Stimulated activated CD4-positive, alpha-beta T cell treated with anti-CD3 and anti-CD28 coated beads, Interleukin-4, amount 100 ng/mL, for 24 hours (primary cell): ENCODE data around the gene SH3BP5.

Experiments
- DNase-seq: peaks from one replicate; pipeline ENCODE4 v3.0.0-alpha.2; 2020

The SH3BP5 gene

DNA sequence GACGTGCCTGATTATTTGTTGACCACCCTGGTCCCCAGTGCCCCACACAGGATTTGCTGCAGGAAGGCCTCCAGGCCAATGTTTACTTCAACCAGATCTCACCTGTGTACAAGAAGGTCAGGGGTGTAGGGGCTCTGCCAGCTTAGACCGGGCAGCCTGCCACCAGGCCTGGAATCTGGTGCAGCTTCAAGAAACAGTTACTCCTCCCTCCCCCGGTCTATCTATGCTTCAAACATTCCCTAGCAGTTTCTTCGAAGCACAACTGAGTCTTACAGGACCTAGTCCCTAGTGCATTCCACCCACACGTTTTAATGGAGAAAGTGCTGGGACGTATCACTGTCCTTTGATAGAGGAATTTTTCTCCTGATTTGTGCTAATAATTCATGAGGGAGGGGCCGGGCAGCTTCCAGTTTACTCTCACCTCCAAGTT lies 8.0 kb downstream of the SH3BP5 start:
- DNase-seq = no peak

DNA sequence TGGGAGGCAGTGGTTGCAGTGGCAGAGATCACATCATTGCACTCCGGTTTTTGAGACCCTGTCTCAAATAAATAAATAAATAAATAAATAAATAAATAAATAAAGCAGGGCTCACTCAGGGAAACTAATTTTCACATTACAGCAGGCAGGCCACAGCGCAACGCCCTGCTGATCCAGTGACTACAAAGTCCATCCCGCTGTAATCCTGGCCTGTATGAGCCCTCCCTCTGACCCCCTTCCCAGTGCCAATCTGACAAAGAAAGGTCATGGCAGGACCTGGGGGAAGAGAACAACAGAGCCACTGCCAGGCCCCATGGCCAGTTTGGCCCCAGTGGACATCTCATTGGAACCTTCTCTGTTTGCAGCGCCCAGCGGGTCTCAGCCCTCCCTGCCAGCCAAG lies 9.3 kb downstream of the SH3BP5 start:
- no peak for DNase-seq

DNA sequence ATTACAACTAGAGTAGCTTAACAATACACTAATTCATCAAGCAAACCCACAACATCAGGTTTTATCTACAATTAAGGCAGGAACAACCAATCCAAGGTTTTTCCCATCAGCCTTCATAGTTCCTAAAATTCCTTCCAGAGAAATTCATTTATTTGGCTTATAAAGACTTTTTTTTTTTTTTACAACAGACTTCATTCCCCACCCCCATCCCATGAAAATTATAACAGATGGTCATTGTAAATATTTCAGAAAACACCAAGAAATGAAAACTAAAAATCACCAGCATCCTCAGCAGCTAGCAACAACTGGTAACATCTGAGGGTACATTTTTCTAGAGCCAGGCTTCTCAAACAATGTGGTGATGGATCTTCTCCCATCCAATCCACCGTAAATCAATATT lies 11.0 kb downstream of the SH3BP5 start:
- no peak for DNase-seq

DNA sequence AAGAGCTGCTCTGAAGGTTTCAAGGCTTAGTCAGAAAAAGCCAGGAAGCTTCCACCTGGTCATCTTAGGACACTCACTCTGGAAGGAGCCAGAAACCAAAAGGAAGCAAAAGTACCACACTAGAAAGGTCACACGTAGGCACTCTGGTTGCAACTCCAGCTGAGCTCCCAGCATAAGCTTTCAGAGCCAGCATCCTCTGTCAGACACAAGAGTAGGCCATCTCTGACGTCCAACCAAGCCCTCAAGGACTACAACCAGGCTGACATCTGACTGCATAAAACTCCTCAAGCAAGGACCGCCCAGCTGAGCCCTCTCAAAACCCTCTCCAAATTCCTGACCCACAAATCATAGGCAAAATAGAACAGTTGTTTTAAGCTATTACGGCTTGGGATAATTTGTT lies 12.8 kb downstream of the SH3BP5 start:
- DNase-seq = no peak

DNA sequence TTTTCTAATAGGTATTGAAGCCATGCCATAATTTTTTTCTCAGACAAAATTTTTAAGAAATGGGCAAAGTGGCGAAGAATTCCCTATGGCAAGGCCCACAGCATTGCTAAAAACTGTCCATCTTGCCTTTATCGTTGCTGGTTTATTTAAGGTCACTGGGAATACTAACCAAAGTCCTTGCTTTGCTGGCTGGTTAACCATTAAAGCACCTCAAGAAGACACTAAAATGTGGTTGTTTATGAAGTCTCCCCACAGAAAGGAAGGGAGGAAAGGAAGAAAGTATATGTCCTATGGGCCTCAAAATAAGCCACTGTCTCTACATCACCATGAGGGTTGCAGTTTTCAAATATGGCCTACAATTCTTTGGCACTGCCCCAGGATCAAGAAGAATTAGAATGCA lies 13.2 kb downstream of the SH3BP5 start:
- DNase-seq = no peak

DNA sequence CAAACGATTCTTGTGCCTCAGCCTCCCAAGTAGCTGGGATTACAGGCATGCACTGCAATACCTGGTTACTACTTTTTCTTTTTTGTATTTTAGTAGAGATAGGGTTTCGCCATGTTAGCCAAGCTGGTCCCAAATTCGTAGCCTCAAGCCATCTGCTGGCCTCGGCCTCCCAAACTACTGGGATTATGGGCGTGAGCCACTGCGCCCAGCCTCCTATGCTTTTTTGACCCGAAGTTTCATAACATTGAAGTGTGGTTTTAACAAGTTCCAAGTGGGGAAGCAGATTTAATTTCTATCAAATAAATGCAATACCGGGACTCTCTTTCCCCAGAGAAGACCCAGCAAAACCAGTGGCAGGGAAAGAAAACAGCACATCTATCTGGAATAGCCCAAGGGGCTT lies 13.7 kb downstream of the SH3BP5 start:
- DNase-seq = no peak

DNA sequence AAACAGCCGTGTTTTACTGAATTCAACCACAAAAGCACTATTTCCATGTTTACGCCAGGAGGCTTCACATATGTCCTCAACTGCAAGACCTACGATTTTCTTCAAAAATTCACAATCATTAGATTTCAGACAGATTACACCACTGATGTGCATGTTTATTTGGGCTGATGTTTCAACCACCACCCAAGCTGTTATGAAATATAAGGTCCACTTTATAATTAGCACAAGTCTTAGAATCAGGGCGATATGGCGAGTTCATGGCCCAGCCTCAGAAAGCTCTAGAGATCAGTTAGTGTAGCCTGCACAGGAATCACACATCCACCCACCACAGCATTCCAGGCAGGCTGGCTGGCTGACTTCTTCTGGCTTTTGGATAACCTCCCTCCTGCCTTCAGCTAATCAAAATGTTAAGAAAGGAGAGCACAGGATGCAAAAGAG lies 15.4 kb downstream of the SH3BP5 start:
- no peak for DNase-seq

DNA sequence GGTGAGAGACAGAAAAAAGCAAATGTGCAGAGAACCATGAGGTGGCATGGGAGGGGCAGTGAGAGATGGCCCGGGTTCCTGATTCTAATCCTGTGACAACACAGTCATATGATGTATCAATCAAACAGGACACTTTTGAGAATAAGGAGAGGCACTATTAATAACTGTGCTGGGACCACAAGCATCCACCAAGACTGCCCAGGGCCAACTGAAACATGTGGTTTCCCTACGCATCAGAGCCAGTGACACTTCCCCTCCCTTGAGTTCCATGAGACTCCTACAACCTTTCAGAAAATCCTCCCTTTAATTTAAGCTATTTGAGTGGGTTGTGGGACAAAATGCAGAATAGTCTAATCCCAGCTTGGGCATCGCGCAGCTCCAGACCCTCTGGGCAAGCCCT lies 17.4 kb downstream of the SH3BP5 start:
- DNase-seq = no peak

DNA sequence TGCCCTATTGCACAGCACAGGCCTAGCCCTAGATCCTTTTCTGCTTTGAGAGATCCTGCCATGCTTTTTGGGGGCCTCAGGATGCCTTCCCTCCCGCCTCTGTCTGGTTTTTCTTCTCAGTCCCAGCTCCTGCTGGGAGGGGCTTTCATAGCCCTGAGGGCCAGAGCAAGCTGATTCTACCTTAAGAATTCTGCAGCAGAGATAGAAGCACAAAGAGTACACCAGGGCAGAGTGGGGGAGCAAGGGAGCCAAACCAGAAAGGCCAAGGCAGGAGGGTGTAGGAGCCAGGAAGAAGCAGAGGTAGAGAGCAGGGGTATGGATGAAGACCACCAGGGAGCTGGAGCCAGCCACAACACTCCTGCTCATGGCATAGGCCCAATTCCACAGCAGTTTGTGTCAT lies 18.1 kb downstream of the SH3BP5 start:
- no peak for DNase-seq

DNA sequence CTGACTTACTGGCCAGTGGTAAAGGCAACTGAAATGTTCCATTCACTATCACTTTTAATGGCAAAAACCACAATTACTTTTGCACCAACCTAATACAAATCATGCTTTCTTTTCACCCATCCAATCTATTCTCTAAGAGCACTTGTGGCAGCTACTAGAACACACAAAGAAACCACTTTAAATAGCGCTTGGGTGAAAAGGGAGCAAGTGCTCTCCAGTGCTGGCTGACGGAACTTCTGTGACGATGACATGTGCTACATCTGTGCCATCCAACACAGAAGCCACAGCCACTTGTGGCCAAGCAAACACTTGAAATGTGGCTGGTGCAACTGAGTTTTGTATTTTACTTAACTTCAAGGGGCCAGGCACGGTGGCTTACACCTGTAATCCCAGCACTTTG lies 18.9 kb downstream of the SH3BP5 start:
- DNase-seq = no peak

DNA sequence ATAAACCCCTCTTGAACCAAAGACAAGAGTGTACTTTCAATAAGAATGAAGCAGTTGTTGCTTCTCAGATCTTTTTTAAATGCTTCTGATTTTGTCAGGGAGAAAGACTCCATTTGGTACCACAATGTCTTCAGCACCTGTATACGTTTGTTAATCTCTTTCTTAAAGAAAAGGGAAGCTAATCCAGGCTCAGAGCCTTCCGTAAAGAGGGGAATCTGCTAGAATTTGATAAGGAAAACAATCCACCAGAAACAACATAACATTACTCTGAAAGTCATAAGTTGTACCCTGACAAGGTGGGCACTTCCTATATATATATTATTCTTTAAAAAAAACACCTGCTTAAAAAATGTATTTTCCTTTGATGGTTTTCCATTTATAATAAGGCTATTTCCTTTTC lies 19.8 kb downstream of the SH3BP5 start:
- DNase-seq = no peak

DNA sequence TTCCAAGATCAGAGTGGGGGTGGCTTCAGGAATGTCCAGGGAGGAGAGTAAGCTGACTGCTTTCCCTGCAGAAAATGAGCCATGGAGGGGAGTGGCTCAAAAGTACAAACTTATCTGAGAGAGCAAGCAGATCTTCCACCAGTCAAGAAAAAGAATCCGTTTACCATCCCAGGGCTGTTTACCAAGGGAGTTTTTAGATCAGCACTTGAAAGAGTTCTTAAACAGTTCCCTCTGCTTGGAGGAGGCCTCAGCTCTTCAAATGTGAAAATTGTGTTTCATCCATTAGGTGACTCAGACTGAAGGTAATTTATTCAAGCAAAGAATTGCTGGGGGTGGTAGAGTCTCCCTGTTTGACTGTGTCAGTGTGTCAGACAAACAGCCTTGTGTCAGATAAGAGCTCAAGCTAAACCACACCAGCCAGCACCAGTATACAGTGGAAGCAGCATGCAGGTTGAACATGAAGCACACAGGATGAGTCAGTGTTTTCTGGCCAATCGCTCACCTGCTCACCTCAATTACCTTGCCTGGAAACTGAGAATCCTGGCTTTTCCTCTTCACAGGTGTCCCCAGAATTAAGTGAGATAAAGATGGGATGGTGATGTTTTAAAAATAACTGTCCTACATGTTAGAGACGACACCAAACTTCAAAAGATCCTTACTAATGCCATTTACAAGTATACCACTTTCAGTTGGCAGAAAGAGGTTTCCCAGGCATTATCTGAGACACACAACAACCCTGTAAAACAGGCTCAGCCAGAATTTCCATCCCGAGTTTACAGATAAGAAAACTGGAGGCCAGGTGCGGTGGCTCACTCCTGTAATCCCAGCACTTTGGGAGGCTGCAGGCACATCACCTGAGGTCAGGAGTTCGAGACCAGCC lies 21.7 kb downstream of the SH3BP5 start:
- DNase-seq = peak; percentile 81

DNA sequence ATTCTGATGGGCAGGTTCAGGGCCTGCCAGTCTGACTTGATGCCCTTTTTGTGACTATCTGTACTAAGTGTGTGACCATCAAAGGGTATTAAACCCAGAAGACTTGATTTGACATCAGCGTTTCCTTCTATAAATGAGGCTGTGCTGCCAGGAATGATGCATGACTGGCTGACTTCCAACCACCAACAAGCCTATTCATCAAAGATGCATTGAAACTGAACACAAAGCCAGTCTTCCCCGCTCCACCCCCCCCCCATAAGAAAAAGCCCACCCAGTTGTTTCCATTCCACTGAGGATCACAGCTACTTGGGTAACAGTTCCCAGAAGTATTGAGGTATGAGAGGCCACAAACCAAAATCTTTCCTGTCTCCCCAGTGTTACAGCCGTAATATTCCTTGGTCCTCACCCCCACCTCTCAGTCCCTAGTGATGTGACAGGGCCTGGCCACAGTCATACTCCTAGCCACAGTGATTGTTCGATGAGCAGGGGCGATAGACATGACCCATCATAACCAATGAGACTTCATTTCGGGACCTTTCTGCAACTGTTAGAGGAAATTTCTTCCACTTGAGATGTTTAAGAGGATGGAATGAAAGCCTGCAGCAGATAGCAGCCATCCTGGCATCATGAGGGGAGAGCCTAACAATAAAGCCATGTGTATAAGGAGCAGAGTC lies 22.6 kb downstream of the SH3BP5 start:
- DNase-seq = peak; percentile 65

DNA sequence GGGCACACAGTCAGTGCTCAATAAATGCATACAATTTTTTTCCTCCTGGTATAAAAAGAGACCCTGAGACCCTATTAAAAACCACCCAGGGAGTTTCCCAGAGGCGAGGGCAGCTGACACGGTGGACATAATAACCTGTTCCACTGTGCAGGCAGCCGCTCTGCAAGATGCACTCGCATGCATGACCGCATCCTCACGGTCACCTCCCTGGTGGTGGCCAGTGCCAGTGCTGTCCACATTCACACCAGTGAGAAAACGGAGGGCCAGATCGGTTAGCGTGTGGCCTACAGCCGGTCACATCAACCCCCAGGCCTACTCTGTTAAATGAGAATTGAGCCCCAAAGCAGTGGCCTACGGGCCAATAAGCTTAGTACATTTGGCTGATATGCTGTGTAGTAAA lies 24.8 kb downstream of the SH3BP5 start:
- no peak for DNase-seq

DNA sequence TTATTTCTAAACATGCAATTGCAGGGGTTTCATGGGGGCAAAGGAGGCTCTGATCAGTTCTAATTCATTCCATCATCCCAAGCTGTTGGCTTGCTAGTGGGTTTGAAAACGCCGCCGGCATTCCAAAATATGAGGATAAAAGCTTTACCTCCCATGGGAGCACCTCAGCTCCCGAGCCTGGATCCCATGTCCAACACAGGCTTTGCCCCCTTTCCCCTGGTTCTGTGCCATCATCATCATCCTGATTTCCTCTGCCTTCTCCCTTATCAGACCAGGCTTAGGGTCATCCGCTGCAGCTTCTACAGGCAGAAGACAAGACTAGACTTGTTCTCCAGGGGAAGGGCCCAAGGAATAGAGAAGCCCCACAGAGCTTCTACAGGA lies 25.4 kb downstream of the SH3BP5 start:
- no peak for DNase-seq

DNA sequence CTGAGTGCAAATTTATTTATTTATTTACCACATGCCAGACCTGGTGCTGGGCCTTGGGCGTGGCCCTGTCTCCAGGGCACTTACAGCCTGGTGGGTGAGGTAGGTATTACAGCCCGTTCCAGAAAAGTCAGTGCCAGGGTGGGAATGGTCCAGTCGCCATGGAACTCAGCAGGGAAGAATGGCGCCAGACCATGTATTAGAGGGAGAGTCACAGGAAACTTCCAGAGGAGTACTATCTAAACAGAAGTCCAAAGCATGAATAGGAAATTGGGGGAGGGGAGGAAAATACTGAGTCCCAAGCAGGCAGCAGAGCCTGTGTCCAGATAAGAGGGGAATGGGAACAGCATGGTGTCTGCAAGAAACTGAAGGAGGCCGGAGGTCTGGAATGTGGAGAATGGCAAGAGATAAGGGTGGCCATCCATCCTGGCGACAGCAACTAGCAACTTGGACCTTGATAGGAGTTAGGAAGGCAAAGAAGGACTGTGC lies 27.0 kb downstream of the SH3BP5 start:
- no peak for DNase-seq

DNA sequence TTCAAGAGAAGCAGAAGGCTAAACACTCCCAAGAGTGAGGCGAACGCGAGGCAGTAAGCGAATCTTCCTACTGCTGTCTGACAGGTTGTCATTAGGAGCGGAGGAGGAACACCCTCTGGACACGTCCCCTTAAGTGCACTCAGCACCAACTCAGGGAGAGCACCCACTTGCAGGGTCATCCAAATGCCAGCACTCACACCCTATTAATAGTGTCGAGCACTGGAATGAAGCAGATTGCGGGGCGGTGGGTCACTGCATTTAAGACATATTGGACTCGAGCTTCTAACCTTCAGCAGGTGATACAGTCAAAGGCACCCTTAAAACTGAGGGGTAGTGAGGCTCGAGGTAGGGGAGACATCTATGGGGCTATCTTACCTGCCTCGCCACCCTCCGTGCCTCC lies 28.7 kb downstream of the SH3BP5 start:
- DNase-seq = no peak

DNA sequence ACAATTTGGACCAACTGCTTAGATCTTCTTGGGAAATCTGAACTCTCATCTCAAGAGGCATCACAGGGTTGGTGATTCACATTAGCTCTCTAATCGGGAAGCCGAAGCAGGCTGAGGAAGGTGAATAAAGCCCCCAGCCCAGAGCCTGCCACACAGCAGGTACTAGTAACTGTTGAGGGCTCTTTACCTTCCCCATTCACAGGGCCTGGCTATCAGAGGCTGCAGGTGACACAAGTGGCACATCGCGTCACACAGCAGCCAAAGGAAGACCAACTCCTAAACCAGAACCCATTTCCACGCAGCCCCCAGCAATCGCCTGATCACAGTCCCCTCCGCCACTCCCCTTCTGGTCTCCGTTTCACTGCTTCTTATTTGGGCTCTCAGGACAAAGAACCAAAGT lies 29.2 kb downstream of the SH3BP5 start:
- no peak for DNase-seq

DNA sequence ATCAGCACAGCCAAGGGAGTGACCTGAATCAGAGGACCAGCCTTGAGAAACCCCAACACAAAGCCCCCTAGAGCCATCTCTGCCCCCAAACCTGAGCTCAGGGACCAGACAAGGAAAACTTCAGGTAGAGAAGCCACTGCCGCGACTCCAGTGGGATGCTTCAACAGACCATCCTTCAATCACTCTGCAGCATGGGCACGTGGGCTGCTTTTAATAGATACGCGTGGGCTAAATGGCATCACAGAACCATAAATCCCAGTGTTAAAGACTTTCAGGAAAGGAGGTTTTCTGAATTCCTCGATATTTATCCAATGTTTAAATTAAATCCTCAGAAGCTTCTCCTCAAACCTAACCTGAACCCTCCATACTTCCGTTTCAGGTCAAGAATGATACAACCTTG lies 30.6 kb downstream of the SH3BP5 start:
- no peak for DNase-seq

DNA sequence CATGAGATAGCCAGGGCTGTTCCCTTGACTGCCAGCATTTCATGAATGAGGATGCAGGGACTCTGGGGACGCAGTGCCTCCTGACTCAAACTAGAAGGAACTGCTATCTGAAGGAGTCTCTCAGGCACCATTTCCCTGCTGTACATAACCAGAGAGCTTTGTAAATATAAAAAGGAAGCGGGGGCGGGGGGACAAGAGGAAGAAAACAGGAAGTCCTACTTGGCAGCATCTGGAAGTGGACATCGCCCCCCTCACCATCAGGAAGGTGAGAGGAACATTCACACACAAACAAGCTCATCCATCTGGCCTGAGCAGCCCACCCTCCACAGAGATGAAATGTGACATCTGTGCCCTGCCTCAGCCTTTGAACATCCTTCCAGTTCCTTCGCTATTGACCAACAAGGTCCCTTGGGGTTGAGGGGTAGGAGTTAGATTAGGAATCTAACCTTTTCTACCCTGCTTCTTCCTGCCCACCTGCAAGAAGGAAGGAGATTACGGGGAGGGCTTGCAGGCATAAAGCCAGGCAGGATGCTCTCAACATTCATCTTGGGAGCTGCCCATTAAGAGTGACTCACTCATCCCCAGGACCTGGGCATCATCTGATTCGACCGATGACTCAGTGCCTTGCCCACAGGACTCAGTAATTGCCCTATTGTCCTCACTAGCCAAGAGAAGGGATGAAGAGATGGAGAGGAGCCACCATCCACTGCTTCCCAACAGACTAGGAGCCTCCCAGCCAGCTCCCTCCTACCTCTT lies 31.9 kb downstream of the SH3BP5 start:
- DNase-seq = no peak

DNA sequence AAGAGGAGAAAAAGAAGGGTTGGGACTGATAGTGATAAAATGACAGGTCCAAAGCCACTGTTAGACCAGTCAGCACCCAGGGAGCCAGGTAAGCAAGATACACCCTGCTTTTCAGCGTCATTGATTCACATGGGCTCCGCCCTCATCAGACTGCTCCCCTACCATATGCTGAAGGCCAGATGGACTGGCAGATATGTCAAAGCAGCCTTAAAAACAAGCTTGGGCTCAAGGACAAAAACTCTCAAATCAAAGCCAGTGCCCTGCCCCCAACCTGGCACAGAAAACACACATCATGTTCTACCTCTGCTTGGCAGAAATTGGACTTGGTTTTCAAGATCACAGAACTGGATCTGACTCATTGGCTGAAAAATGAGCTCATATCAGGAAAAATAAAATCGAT lies 33.4 kb downstream of the SH3BP5 start:
- no peak for DNase-seq

DNA sequence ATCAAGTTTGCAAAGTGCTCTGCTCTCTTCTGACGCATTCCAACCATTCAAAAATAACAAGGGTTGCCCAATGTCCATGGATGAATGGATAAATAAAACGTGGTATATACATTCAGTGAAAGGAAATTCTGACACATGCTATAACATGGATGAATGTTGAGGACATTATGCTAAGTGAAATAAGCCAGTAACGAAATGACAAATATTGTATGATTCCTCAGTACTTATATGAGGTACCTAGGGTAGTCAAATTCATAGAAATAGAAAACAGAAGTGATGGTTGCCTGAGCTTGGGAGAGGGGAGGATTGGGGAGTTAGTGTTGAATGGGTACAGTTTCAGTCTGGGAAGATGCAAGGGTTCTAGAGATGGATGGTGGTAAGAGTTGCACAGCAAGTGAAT lies 33.9 kb downstream of the SH3BP5 start:
- no peak for DNase-seq

DNA sequence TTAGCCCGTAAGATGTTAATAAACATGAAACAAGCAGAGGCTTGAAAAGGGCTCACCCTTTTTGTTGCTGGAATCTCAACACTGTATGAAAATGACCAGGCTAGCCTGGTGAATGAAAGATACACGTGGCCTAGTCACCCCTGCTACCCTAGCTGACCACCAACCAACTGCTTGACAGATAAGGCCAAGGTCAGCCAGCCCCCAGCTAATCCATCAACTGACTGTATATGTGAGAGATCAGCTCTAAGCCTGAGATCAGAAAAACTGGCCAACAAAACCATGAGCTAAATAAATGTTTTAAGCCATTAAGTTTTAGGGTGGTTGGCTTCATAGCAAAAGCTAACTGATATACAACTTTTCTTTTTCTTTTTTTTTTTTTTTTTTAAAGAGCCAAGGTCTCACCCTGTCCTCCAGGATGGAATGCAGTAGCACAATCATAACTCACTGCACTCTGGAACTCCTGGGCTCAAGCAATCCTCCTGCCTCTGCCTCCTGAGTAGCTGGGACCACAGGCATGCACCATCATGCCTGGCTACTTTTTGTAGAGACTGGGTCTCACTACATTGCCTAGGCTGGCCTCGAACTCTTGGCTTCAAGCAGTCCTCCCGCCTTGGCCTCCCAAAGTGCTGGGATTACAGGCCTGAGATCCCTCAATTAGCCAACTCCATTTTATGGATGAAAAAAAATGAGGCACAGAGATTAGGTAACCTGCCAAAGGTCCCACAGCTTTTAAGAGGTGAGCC lies 34.6 kb downstream of the SH3BP5 start:
- DNase-seq = no peak
